GM12878 (cell line): ENCODE data around the gene STK17A. TPM values are rescaled to one million over a fixed set of nuclear protein-coding genes. Genes with fewer than 3 reads are reported as not detected.

Experiments
- ATAC-seq: fragments of 200-7000 bp; cut with Tn5 transposase; 3 replicates; pipeline ENCODE4 v1.9.1; 2020; ENCODE audit warnings: mild to moderate bottlenecking, moderate library complexity
- BruUV-seq: library from RNA; stranded (reverse); fragments of 400-500 nt; replicated peaks from 2 replicates; lab custom pipeline; 2021; lab: Mats Ljungman, UMichigan
- CTCF ChIA-PET: fragments of 300-600 bp; sonication (Branson Sonifier 250); formaldehyde crosslinking; extraction: SDS; loops from one replicate; lab custom pipeline; 2021; ENCODE audit warnings: inconsistent platforms; lab: Yijun Ruan, JAX
- POLR2A ChIA-PET: fragments of 350-600 bp; formaldehyde crosslinking; extraction: SDS; loops from one replicate; lab custom pipeline; 2021; ENCODE audit warnings: inconsistent platforms; lab: Charles Lee
- RAD21 ChIA-PET: fragments of 300-600 bp; sonication (Branson Sonifier 250); formaldehyde crosslinking; loops from one replicate; lab custom pipeline; 2023; ENCODE audit warnings: antibody characterized with exemption; ENCODE audit not compliant: unreplicated experiment; lab: Charles Lee
- SMC1A ChIA-PET: fragments of 300-600 bp; sonication (Branson Sonifier 250); formaldehyde crosslinking; loops from one replicate; lab custom pipeline; 2023; ENCODE audit not compliant: unreplicated experiment, uncharacterized antibody; lab: Charles Lee
- DNase-seq: peaks from one replicate; pipeline ENCODE4 v3.0.0-alpha.2; 2011; ENCODE audit warnings: low read depth, low spot score
- FAIRE-seq: peaks from 3 replicates; lab custom pipeline; 2011; peaks lifted over from hg19 to GRCh38; lab: Jason Lieb, UNC
- H2AFZ ChIP-seq: 2 replicates; pipeline ENCODE4 v1.6.0; 2011; ENCODE audit warnings: low read depth, low read length, control low read depth; ENCODE audit not compliant: control insufficient read depth
- H3K27ac ChIP-seq: 2 replicates; pipeline ENCODE4 v1.5.1; 2011; ENCODE audit warnings: control low read depth; ENCODE audit not compliant: control insufficient read depth, insufficient read depth
- H3K27me3 ChIP-seq, 2 experiments: replicated peaks in 1 of 2; 2 replicates each; pipeline versions ENCODE4 v1.6.0 to v1.6.1; 2011; ENCODE audit warnings: low read length in 1 of 2; ENCODE audit not compliant: control insufficient read depth in 2 of 2, insufficient read depth in 2 of 2
- H3K36me3 ChIP-seq, 2 experiments: 2 replicates each; pipeline ENCODE4 v1.5.1; 2011; ENCODE audit warnings: low read length in 1 of 2; ENCODE audit not compliant: control insufficient read depth in 2 of 2, insufficient read depth in 2 of 2
- H3K4me1 ChIP-seq: 2 replicates; pipeline ENCODE4 v1.6.1; 2011; ENCODE audit warnings: mild to moderate bottlenecking, low read length, moderate library complexity, mixed read lengths; ENCODE audit not compliant: control insufficient read depth, insufficient read depth
- H3K4me2 ChIP-seq: 2 replicates; pipeline ENCODE4 v1.6.0; 2011; ENCODE audit warnings: control low read depth; ENCODE audit not compliant: control insufficient read depth, insufficient read depth
- H3K4me3 ChIP-seq: fragments of 200-600 bp; sonication (generic); 2 replicates; pipeline ENCODE4 v1.5.1; 2016
- H3K79me2 ChIP-seq: 2 replicates; pipeline ENCODE4 v1.6.0; 2011; ENCODE audit warnings: low read length; ENCODE audit not compliant: control insufficient read depth, insufficient read depth
- H3K9ac ChIP-seq: 2 replicates; pipeline ENCODE4 v1.8.0; 2011; ENCODE audit warnings: low read length, control low read depth, mixed read lengths; ENCODE audit not compliant: control insufficient read depth, insufficient read depth
- H3K9me3 ChIP-seq: replicated peaks from 3 replicates; pipeline ENCODE4 v1.5.1; 2011; ENCODE audit warnings: mild to moderate bottlenecking, low read length; ENCODE audit not compliant: control insufficient read depth, insufficient read depth
- H4K20me1 ChIP-seq: 2 replicates; pipeline ENCODE4 v1.6.0; 2011; ENCODE audit not compliant: control insufficient read depth, insufficient read depth
- ESRRA ChIP-seq: IDR thresholded peaks from 2 replicates; pipeline ENCODE4 v1.6.1; 2012; ENCODE audit warnings: mild to moderate bottlenecking, low read length, improper control_type of control experiment
- FOS ChIP-seq: IDR thresholded peaks from 3 replicates; pipeline ENCODE4 v1.6.1; 2011; ENCODE audit warnings: borderline replicate concordance; ENCODE audit not compliant: insufficient read length; ENCODE audit errors: extremely low read depth
- HDGF ChIP-seq: fragments of 450-650 bp; IDR thresholded peaks from 2 replicates; pipeline ENCODE4 v1.6.1; 2016; ENCODE audit warnings: antibody characterized with exemption
- NFYB ChIP-seq: IDR thresholded peaks from 2 replicates; pipeline ENCODE4 v1.6.1; 2011; ENCODE audit warnings: low read depth, mild to moderate bottlenecking, low read length, improper control_type of control experiment, moderate library complexity; ENCODE audit not compliant: insufficient read depth
- NKRF ChIP-seq: fragments of 450-650 bp; conservative IDR thresholded peaks from 2 replicates; pipeline ENCODE4 v1.6.1; 2017; ENCODE audit warnings: mild to moderate bottlenecking, moderate library complexity
- NR2C2 ChIP-seq: IDR thresholded peaks from 2 replicates; pipeline ENCODE4 v1.6.1; 2011; ENCODE audit warnings: borderline replicate concordance, low read depth; ENCODE audit not compliant: control insufficient read depth, insufficient read length
- RBBP5 ChIP-seq: fragments of 200-600 bp; sonication (generic); conservative IDR thresholded peaks from 2 replicates; pipeline ENCODE4 v1.6.1; 2016
- SIN3A ChIP-seq: IDR thresholded peaks from 2 replicates; pipeline ENCODE4 v1.6.1; 2012; ENCODE audit warnings: low read depth, low read length, improper control_type of control experiment
- SMC3 ChIP-seq: IDR thresholded peaks from 2 replicates; pipeline ENCODE4 v1.6.1; 2011; ENCODE audit warnings: low read length, improper control_type of control experiment, borderline replicate concordance
- TCF3 ChIP-seq: IDR thresholded peaks from 2 replicates; pipeline ENCODE4 v1.6.1; 2012; ENCODE audit warnings: low read depth, mild to moderate bottlenecking, low read length, borderline replicate concordance; ENCODE audit not compliant: insufficient read depth
- YBX1 ChIP-seq: fragments of 450-650 bp; IDR thresholded peaks from 2 replicates; pipeline ENCODE4 v1.6.1; 2016; ENCODE audit warnings: antibody characterized with exemption
- ZNF687 ChIP-seq: fragments of 450-650 bp; IDR thresholded peaks from 2 replicates; pipeline ENCODE4 v1.6.1; 2017; ENCODE audit warnings: mild to moderate bottlenecking, moderate library complexity
- WGBS: methylation state at CpG from one replicate; pipeline ENCODE4 v1.1.6; 2016; ENCODE audit warnings: low lambda C conversion rate; ENCODE audit not compliant: insufficient replicate concordance, insufficient coverage; ENCODE audit errors: missing lambda C conversion rate; 5-methylcytosine and 5-hydroxymethylcytosine counted together
- in situ Hi-C: fragments of 300-500 bp; cut with MboI; formaldehyde crosslinking; loops from 9 replicates; pipeline ENCODE4 v1.14.3; 2018; ENCODE audit warnings: mixed read lengths
- intact Hi-C: fragments of 100-400 bp; cut with micrococcal nuclease; formaldehyde crosslinking; loops from one replicate; pipeline ENCODE4 v1.14.2; 2022; ENCODE audit not compliant: unreplicated experiment
- polyA plus RNA-seq, 11 experiments: library from polyadenylated mRNA; depleted of rRNA in 4 of 11; unstranded in 6 of 11; stranded (reverse) in 5 of 11; fragments of >200 nt; fragmentation: Nextera tagmentation in 4 of 11; fragmentation: Illumina TruSeq in 1 of 11; extraction: Ambion mirVana in 4 of 11; extraction: Trizol in 1 of 11; gene quantifications; 1 replicate in 1 of 11; 2 replicates in 10 of 11; pipeline versions ENCODE4 v1.2.1 to v1.2.3, GENCODE V29; 2011 to 2016; ENCODE audit warnings: inconsistent platforms in 2 of 11, missing spikeins in 2 of 11, low read depth in 1 of 11
- total RNA-seq, 4 experiments: library from RNA; depleted of rRNA in 3 of 4; stranded (reverse); fragments of >200 nt in 3 of 4; fragmentation: Illumina TruSeq in 1 of 4; extraction: Trizol in 1 of 4; gene quantifications; 2 replicates each; pipeline versions ENCODE4 v1.2.1 to v1.2.3, GENCODE V29; 2013 to 2021

The STK17A gene
- total and polyA plus RNA-seq, 10 of the 15 experiments (the other 5 are each of a cell fraction or from before 2014, with no cell fraction given) = 18.5 to 91.6 (median 70.8) TPM

DNA sequence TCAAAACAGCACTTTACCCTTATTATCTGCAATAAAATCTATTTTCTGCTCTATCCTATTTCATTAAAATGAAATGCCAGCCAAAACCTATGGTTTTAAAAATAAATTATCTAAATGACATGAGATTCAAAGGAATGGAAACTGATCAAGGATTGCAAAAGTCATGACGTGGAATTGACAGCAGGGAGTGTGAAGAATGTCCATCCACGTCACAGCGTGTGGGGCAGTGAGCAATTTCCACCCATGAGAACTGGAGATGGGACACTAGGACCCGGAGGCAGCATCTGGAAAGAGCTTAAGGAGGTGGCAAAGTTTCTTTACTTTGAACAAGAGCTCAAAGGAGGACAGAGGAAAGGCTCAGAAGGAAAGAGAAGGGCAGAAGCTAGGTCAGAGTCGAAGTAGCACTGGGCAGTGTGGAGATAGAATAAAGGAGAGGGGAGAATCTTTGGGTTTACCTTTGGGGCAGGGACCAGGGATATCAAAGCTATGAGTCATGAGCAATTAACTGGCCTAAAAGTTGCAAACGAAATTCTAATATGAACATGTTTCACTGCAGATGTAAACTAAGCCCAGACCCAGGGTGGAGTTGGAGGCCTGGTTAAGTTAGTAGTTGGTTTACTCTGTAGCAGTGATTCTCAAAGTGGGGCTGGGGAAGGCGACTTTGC lies 24.9 kb upstream of the STK17A start:
- CTCF ChIA-PET = interaction anchor here (1.0 to 1.1 kb wide), 2 partner anchors 25 to 83 kb away, joined by 3 read pairs; partner anchors contain the start of gene STK17A
- Histone ChIP-seq H3K9ac (no peak overlapping the region), H3K4me3 (no peak overlapping the region), H3K9me3 (no peaks in the 10 kb centered on the region), H3K27ac (no peak overlapping the region)
- no peak for ATAC-seq
- TF ChIP-seq NR2C2 (no peak), TCF3 (no peak), NFYB (no peak), ESRRA (no peak), SIN3A (no peak), FOS (no peak), HDGF (no peak), ZNF687 (no peak), NKRF (no peak), RBBP5 (no peak), SMC3 (no peak), YBX1 (no peak)
- TF ChIP-seq, all 136 proteins: peak for 0
- in situ Hi-C loops (no loop called here), intact Hi-C loops (no loop called here)
- Histone ChIP-seq H3K27me3 (no peaks in the 10 kb centered on the region; a peak in 1 of 4 replicates), H2AFZ (no peak overlapping the region), H3K36me3 (no peaks in the 10 kb centered on the region), H3K4me2 (no peak overlapping the region), H4K20me1 (no peaks in the 10 kb centered on the region; the same call in 1 of the 2 replicates), H3K4me1 (no peaks in the 10 kb centered on the region), H3K79me2 (no peaks in the 10 kb centered on the region)
- POLR2A ChIA-PET = no interaction called here
- FAIRE-seq (no peak), DNase-seq (no peak)
- WGBS = 16% methylated on average over 7 of the region's 7 CpGs
- BruUV-seq = no TSS peak
- SMC1A ChIA-PET = interaction anchor here (0.9 to 1.6 kb wide), 5 partner anchors 12 to 152 kb away, joined by 3 to 4 read pairs (median 3); partner anchors contain the start of gene STK17A
- RAD21 ChIA-PET = no interaction called here
